PC-3 (cell line): ENCODE measurements around the gene EXOC6. TPM values are rescaled to one million over a fixed set of nuclear protein-coding genes. Genes with fewer than 3 reads are reported as not detected.
A peak's percentile ranks its signal among the peaks of the same experiment; 100 is the strongest.
"Not testable (repeated sequence)": the region's sequence is repeated elsewhere in the genome, so short reads cannot be mapped to it uniquely, and the experiment has no call there.

Experiments
- ATAC-seq: fragments of 200-7000 bp; cut with Tn5 transposase; 2 replicates; pipeline ENCODE4 v1.9.1; 2020; ENCODE audit warnings: mild to moderate bottlenecking, moderate library complexity
- BruUV-seq: library from RNA; stranded (reverse); fragments of 400-500 nt; replicated peaks from 2 replicates; lab custom pipeline; 2021; lab: Mats Ljungman, UMichigan
- CTCF ChIA-PET: fragments of 300-600 bp; sonication (Branson Sonifier 250); formaldehyde crosslinking; loops from one replicate; lab custom pipeline; 2022; ENCODE audit warnings: antibody characterized with exemption; lab: Charles Lee
- POLR2A ChIA-PET: fragments of 300-600 bp; sonication (Branson Sonifier 250); formaldehyde crosslinking; loops from one replicate; lab custom pipeline; 2022; ENCODE audit warnings: antibody characterized with exemption; ENCODE audit not compliant: unreplicated experiment; lab: Charles Lee
- DNase-seq: peaks from one replicate; pipeline ENCODE4 v3.0.0-alpha.2; 2015
- H2AFZ ChIP-seq: fragments of 300-600 bp; sonication (generic); 2 replicates; pipeline ENCODE4 v1.6.0; 2016; ENCODE audit warnings: antibody characterized with exemption, low read length
- H3F3A ChIP-seq: fragments of 300-600 bp; sonication (generic); one replicate; pipeline ENCODE4 v1.6.0; 2017; ENCODE audit warnings: antibody characterized with exemption, low read length, control low read depth, mild to moderate bottlenecking; ENCODE audit not compliant: unreplicated experiment
- H3K27ac ChIP-seq: fragments of 300-600 bp; sonication (generic); 2 replicates; pipeline ENCODE4 v1.5.1; 2016; ENCODE audit warnings: mild to moderate bottlenecking, low read length
- H3K27me3 ChIP-seq: fragments of 300-600 bp; sonication (generic); 2 replicates; pipeline ENCODE4 v1.6.1; 2016; ENCODE audit warnings: low read length, mixed read lengths
- H3K36me3 ChIP-seq: fragments of 300-600 bp; sonication (generic); 2 replicates; pipeline ENCODE4 v1.6.1; 2016; ENCODE audit warnings: low read depth, mixed run types, low read length, mixed read lengths
- H3K4me1 ChIP-seq: fragments of 300-600 bp; sonication (generic); 2 replicates; pipeline ENCODE4 v1.5.1; 2016; ENCODE audit warnings: low read length; ENCODE audit not compliant: insufficient read depth
- H3K4me2 ChIP-seq: fragments of 300-600 bp; sonication (generic); 2 replicates; pipeline ENCODE4 v1.6.0; 2016; ENCODE audit warnings: low read length
- H3K4me3 ChIP-seq: fragments of 300-600 bp; sonication (generic); 2 replicates; pipeline ENCODE4 v1.5.1; 2016; ENCODE audit warnings: mild to moderate bottlenecking, low read length, mixed read lengths
- H3K79me2 ChIP-seq: fragments of 300-600 bp; sonication (generic); 2 replicates; pipeline ENCODE4 v1.6.1; 2017; ENCODE audit warnings: low read length, mixed read lengths
- H3K9ac ChIP-seq: fragments of 300-600 bp; sonication (generic); 2 replicates; pipeline ENCODE4 v1.6.0; 2016; ENCODE audit warnings: mild to moderate bottlenecking, low read length
- H3K9me2 ChIP-seq: fragments of 300-600 bp; sonication (generic); replicated peaks from 2 replicates; pipeline ENCODE4 v1.6.1; 2016; ENCODE audit warnings: mixed run types, low read length, mixed read lengths
- H3K9me3 ChIP-seq: fragments of 300-600 bp; sonication (generic); 2 replicates; pipeline ENCODE4 v1.6.1; 2016; ENCODE audit warnings: low read length, mixed read lengths
- H4K20me1 ChIP-seq: fragments of 300-600 bp; sonication (generic); 2 replicates; pipeline ENCODE4 v1.6.1; 2016; ENCODE audit warnings: low read length, mixed read lengths
- CTCF ChIP-seq: fragments of 300-600 bp; sonication (generic); conservative IDR thresholded peaks from 2 replicates; pipeline ENCODE4 v1.5.1; 2017; ENCODE audit warnings: antibody characterized with exemption, low read depth, mild to moderate bottlenecking, low read length
- EZH2 ChIP-seq: fragments of 300-600 bp; sonication (generic); IDR thresholded peaks from one replicate; pipeline ENCODE4 v1.6.1; 2017; ENCODE audit warnings: antibody characterized with exemption, mild to moderate bottlenecking, low read length; ENCODE audit not compliant: unreplicated experiment
- EZH2phosphoT487 ChIP-seq: fragments of 300-600 bp; sonication (generic); IDR thresholded peaks from 2 replicates; pipeline ENCODE4 v1.6.1; 2018; ENCODE audit warnings: mild to moderate bottlenecking, antibody characterized with exemption, low read length, borderline replicate concordance
- intact Hi-C: fragments of 100-400 bp; cut with micrococcal nuclease; formaldehyde crosslinking; loops from 2 replicates; pipeline ENCODE4 v1.9.0; 2023
- total RNA-seq: library from RNA; depleted of rRNA; stranded (reverse); fragments of >200 nt; gene quantifications from 2 replicates; pipeline ENCODE4 v1.2.3, GENCODE V29; 2014

EXOC6 gene
- total RNA-seq, 1 experiment from 2014 or later = 5.7 TPM

- Histone ChIP-seq H3K36me3 (no peaks in the 10 kb centered on the region), H3K9ac (no peak overlapping the region), H3K27ac (no peak overlapping the region), H3F3A (no peaks in the 10 kb centered on the region), H3K9me3 (no peaks in the 10 kb centered on the region), H2AFZ (no peak overlapping the region), H4K20me1 (no peaks in the 10 kb centered on the region), H3K4me1 (no peaks in the 10 kb centered on the region), H3K79me2 (no peaks in the 10 kb centered on the region), H3K4me2 (no peak overlapping the region), H3K4me3 (no peak overlapping the region), H3K9me2 (no peaks in the 10 kb centered on the region), H3K27me3 (no peaks in the 10 kb centered on the region)
- DNase-seq (no peak), ATAC-seq (no peak)
- CTCF ChIA-PET = no interaction called here
- no peak for TF ChIP-seq CTCF
- TF ChIP-seq EZH2 = no peak
- no peak for TF ChIP-seq EZH2phosphoT487
- BruUV-seq = no TSS peak
- intact Hi-C loops = no loop called here
- POLR2A ChIA-PET = no interaction called here
These were observed 90.5 kb downstream of the EXOC6 start for GRCh38 chr10:92938841-92939240.

- ATAC-seq (peak; percentile 77), DNase-seq (peak; percentile 32)
- Histone ChIP-seq H3K79me2 (no peaks in the 10 kb centered on the region), H3K27me3 (no peaks in the 10 kb centered on the region), H3F3A (no peaks in the 10 kb centered on the region), H3K4me3 (no peak overlapping the region), H3K36me3 (no peaks in the 10 kb centered on the region), H3K27ac (no peak overlapping the region), H3K4me2 (no peak overlapping the region), H3K9ac (no peak overlapping the region), H4K20me1 (no peaks in the 10 kb centered on the region), H3K9me2 (no peaks in the 10 kb centered on the region), H2AFZ (no peak overlapping the region), H3K9me3 (no peaks in the 10 kb centered on the region), H3K4me1 (no peaks in the 10 kb centered on the region)
- intact Hi-C loops = no loop called here
- ChIA-PET POLR2A (no interaction called here), CTCF (no interaction called here)
- BruUV-seq = no TSS peak
- TF ChIP-seq EZH2phosphoT487 = no peak
- TF ChIP-seq CTCF = no peak
- TF ChIP-seq EZH2 = no peak
These were observed 93.9 kb downstream of the EXOC6 start for GRCh38 chr10:92942226-92942625.

GRCh38 chr10:92946491-92946890 lies 98.2 kb downstream of the EXOC6 start:
- Histone ChIP-seq H3K79me2 (no peaks in the 10 kb centered on the region), H4K20me1 (no peaks in the 10 kb centered on the region), H3K27ac (no peak overlapping the region), H3K9me2 (no peaks in the 10 kb centered on the region), H3K27me3 (no peaks in the 10 kb centered on the region), H2AFZ (no peak overlapping the region), H3F3A (no peaks in the 10 kb centered on the region), H3K36me3 (no peaks in the 10 kb centered on the region), H3K4me2 (no peak overlapping the region), H3K9ac (no peak overlapping the region), H3K4me3 (no peak overlapping the region), H3K4me1 (no peaks in the 10 kb centered on the region), H3K9me3 (no peaks in the 10 kb centered on the region)
- ATAC-seq (no peak), DNase-seq (no peak)
- ChIA-PET POLR2A (no interaction called here), CTCF (no interaction called here)
- TF ChIP-seq CTCF (no peak), EZH2 (no peak)
- no TSS peak for BruUV-seq
- intact Hi-C loops = no loop called here

GRCh38 chr10:92952573-92952972 lies 104.3 kb downstream of the EXOC6 start:
- CTCF ChIA-PET, H3F3A ChIP-seq, H2AFZ ChIP-seq, DNase-seq, intact Hi-C loops, H3K36me3 ChIP-seq, H3K27me3 ChIP-seq, H3K4me3 ChIP-seq, H3K4me1 ChIP-seq, H3K9me2 ChIP-seq, BruUV-seq, H3K79me2 ChIP-seq, H3K27ac ChIP-seq, H4K20me1 ChIP-seq, POLR2A ChIA-PET, H3K4me2 ChIP-seq, H3K9ac ChIP-seq, H3K9me3 ChIP-seq, ATAC-seq: not testable (repeated sequence)
